HepG2 (cell line): ENCODE results near the gene DLEC1. TPM values are rescaled to one million over a fixed set of nuclear protein-coding genes. Genes with fewer than 3 reads are reported as not detected.

Experiments
- AGO1 ChIP-seq: fragments of 200-400 bp; formaldehyde crosslinking; IDR thresholded peaks from 2 replicates; pipeline ENCODE4 v1.6.1; 2017; ENCODE audit warnings: mild to moderate bottlenecking, low read depth, low read length, moderate library complexity; ENCODE audit not compliant: poor library complexity, severe bottlenecking
- FOXP1 ChIP-seq, 2 experiments: fragments of 450-650 bp in 1 of 2; IDR thresholded peaks; 2 replicates each; pipeline ENCODE4 v1.6.1; 2017 to 2018; ENCODE audit warnings: antibody characterized with exemption in 1 of 2
- HMGXB3 ChIP-seq: sonication (generic); formaldehyde crosslinking; IDR thresholded peaks from 2 replicates; pipeline ENCODE4 v1.4.0; 2020; ENCODE audit warnings: missing genetic modification reagents, borderline replicate concordance
- SETDB1 ChIP-seq: sonication (generic); formaldehyde crosslinking; IDR thresholded peaks from 2 replicates; pipeline ENCODE4 v1.5.1; 2020; ENCODE audit warnings: missing genetic modification reagents, mild to moderate bottlenecking, borderline replicate concordance
- SIN3B ChIP-seq: fragments of 150-350 bp; IDR thresholded peaks from 2 replicates; pipeline ENCODE4 v1.6.1; 2014; ENCODE audit warnings: low read length
- SRY ChIP-seq: sonication (generic); formaldehyde crosslinking; IDR thresholded peaks from 2 replicates; pipeline ENCODE4 v1.8.0; 2022; ENCODE audit warnings: mild to moderate bottlenecking, missing genetic modification reagents
- TFE3 ChIP-seq: IDR thresholded peaks from 2 replicates; pipeline ENCODE4 v1.6.1; 2016
- TRIM24 ChIP-seq: sonication (generic); formaldehyde crosslinking; IDR thresholded peaks from 2 replicates; pipeline ENCODE4 v1.8.0; 2022; ENCODE audit warnings: mild to moderate bottlenecking, missing genetic modification reagents
- USF2 ChIP-seq, 2 experiments: sonication (generic) in 1 of 2; formaldehyde crosslinking in 1 of 2; IDR thresholded peaks; 2 replicates each; pipeline versions ENCODE4 v1.5.1 to v1.6.1; 2011 to 2020; ENCODE audit warnings: borderline replicate concordance in 1 of 2, low read depth in 1 of 2, low read length in 1 of 2, mild to moderate bottlenecking in 1 of 2, missing genetic modification reagents in 1 of 2, moderate library complexity in 1 of 2
- YEATS2 ChIP-seq: sonication (generic); formaldehyde crosslinking; IDR thresholded peaks from 2 replicates; pipeline ENCODE4 v1.4.0; 2020; ENCODE audit warnings: missing genetic modification reagents, borderline replicate concordance
- ZFP82 ChIP-seq: sonication (generic); formaldehyde crosslinking; IDR thresholded peaks from 2 replicates; pipeline ENCODE4 v1.5.1; 2020; ENCODE audit warnings: mild to moderate bottlenecking, missing genetic modification reagents, borderline replicate concordance
- ZMYM4 ChIP-seq: sonication (generic); formaldehyde crosslinking; IDR thresholded peaks from 2 replicates; pipeline ENCODE4 v1.8.1; 2023; ENCODE audit warnings: mild to moderate bottlenecking, missing genetic modification reagents
- ZNF207 ChIP-seq: fragments of 450-650 bp; IDR thresholded peaks from 2 replicates; pipeline ENCODE4 v1.6.1; 2016; ENCODE audit warnings: antibody characterized with exemption, borderline replicate concordance
- ZNF234 ChIP-seq: sonication (generic); formaldehyde crosslinking; conservative IDR thresholded peaks from 2 replicates; pipeline ENCODE4 v1.5.1; 2020; ENCODE audit warnings: mild to moderate bottlenecking, missing genetic modification reagents
- ZNF274 ChIP-seq: sonication (generic); formaldehyde crosslinking; IDR thresholded peaks from 2 replicates; pipeline ENCODE4 v1.5.1; 2020; ENCODE audit warnings: mild to moderate bottlenecking, missing genetic modification reagents
- ZNF567 ChIP-seq: sonication (generic); formaldehyde crosslinking; IDR thresholded peaks from 2 replicates; pipeline ENCODE4 v1.8.1; 2023; ENCODE audit warnings: mild to moderate bottlenecking, missing genetic modification reagents, borderline replicate concordance
- ZNF724P ChIP-seq: sonication (generic); formaldehyde crosslinking; IDR thresholded peaks from 2 replicates; pipeline ENCODE4 v1.8.0; 2022; ENCODE audit warnings: missing genetic modification reagents, borderline replicate concordance
- ZNF784 ChIP-seq: sonication (generic); formaldehyde crosslinking; IDR thresholded peaks from 2 replicates; pipeline ENCODE4 v1.5.1; 2020; ENCODE audit warnings: missing genetic modification reagents, mild to moderate bottlenecking, borderline replicate concordance
- ZSCAN31 ChIP-seq: sonication (generic); formaldehyde crosslinking; IDR thresholded peaks from 2 replicates; pipeline ENCODE4 v1.5.0; 2020; ENCODE audit warnings: low read depth, mild to moderate bottlenecking, missing genetic modification reagents
- polyA plus RNA-seq, 8 experiments: library from polyadenylated mRNA; depleted of rRNA in 3 of 8; stranded (reverse) in 7 of 8; unstranded in 1 of 8; fragments of >200 nt; fragmentation: Illumina TruSeq in 4 of 8; extraction: Trizol in 4 of 8; gene quantifications; 2 replicates each; pipeline versions ENCODE4 v1.2.1 to v1.2.3, GENCODE V29; 2011 to 2016; ENCODE audit warnings: low read depth in 4 of 8, missing spikeins in 1 of 8, mixed read lengths in 1 of 8; ENCODE audit not compliant: insufficient read depth in 1 of 8
- total RNA-seq, 5 experiments: library from RNA; depleted of rRNA; stranded (reverse); fragments of >200 nt; fragmentation: Illumina TruSeq; extraction: Trizol; gene quantifications; 2 replicates each; pipeline ENCODE4 v1.2.3, GENCODE V29; 2016; ENCODE audit warnings: low read depth in 1 of 5

DLEC1 gene
- total and polyA plus RNA-seq, 2 of the 13 experiments (the other 11 are each of a cell fraction or from before 2014, with no cell fraction given) = 0.09 TPM; not detected in 1

GRCh38 chr3:38136777-38137614 lies 98.0 kb downstream of the DLEC1 start, which contains the start of gene ACAA1 (continued):
- TF ChIP-seq HMGXB3 (CRISPR knock-in tag) (peak; percentile 92), TRIM24 (CRISPR knock-in tag) (no peak), SIN3B (no peak), ZNF784 (no peak; the same call in 1 of the 2 replicates), ZFP82 (CRISPR knock-in tag) (peak; percentile 42; the same call in 1 of the 2 replicates), USF2 (IDR thresholded peaks at IDR 0.05; ENCODE audit: low read depth, low read length) (no peak), USF2 (CRISPR knock-in tag; IDR thresholded peaks at IDR 0.05; ENCODE audit: borderline replicate concordance) (no peak; the same call in 1 of the 2 replicates), YEATS2 (CRISPR knock-in tag) (peak; percentile 23; the same call in 1 of the 2 replicates), ZNF274 (no peak), SETDB1 (CRISPR knock-in tag) (no peak), FOXP1 (IDR thresholded peaks at IDR 0.05) (no peak), FOXP1 (CRISPR knock-in tag; IDR thresholded peaks at IDR 0.05) (no peak), ZSCAN31 (CRISPR knock-in tag) (peak; percentile 35; the same call in 1 of the 2 replicates), ZMYM4 (CRISPR knock-in tag) (peak; percentile 50), ZNF567 (CRISPR knock-in tag) (peak; percentile 18; the same call in 1 of the 2 replicates), SRY (CRISPR knock-in tag) (peak; percentile 76; the same call in 1 of the 2 replicates), ZNF724P (CRISPR knock-in tag) (peak; percentile 30; the same call in 1 of the 2 replicates), ZNF207 (no peak), TFE3 (CRISPR knock-in tag) (peak; percentile 11; the same call in 1 of the 2 replicates), AGO1 (no peak), ZNF234 (CRISPR knock-in tag) (no peak)
